Type B pancreatic cell (in vitro differentiated cells): ENCODE data around the gene CD2BP2. TPM values are rescaled to one million over a fixed set of nuclear protein-coding genes. Genes with fewer than 3 reads are reported as not detected.
"Not testable (repeated sequence)": the region's sequence is repeated elsewhere in the genome, so short reads cannot be mapped to it uniquely, and the experiment has no call there.

Source experiments
- DNase-seq: peaks from one replicate; pipeline ENCODE4 v3.0.0; 2021; ENCODE audit warnings: mixed read lengths; ENCODE audit not compliant: unreplicated experiment; ENCODE audit errors: extremely low spot score
- H3K27ac Mint-ChIP-seq: 2 replicates; pipeline ENCODE4 v1.8.0; 2021; ENCODE audit warnings: mild to moderate bottlenecking, mixed read lengths
- H3K27me3 Mint-ChIP-seq: 2 replicates; pipeline ENCODE4 v1.8.0; 2021; ENCODE audit warnings: mixed read lengths
- H3K36me3 Mint-ChIP-seq: 2 replicates; pipeline ENCODE4 v1.8.0; 2021; ENCODE audit warnings: mixed read lengths
- H3K4me1 Mint-ChIP-seq: one replicate; pipeline ENCODE4 v1.8.0; 2021; ENCODE audit warnings: mixed read lengths; ENCODE audit not compliant: unreplicated experiment
- H3K4me3 Mint-ChIP-seq: 2 replicates; pipeline ENCODE4 v1.8.0; 2021; ENCODE audit warnings: mild to moderate bottlenecking, mixed read lengths
- H3K9me3 Mint-ChIP-seq: 2 replicates; pipeline ENCODE4 v1.8.0; 2021; ENCODE audit warnings: mixed read lengths
- total RNA-seq: library from RNA; stranded (reverse); gene quantifications from 2 replicates; pipeline ENCODE4 v1.2.1, GENCODE V29; 2021; ENCODE audit warnings: low replicate concordance
- TF ChIP-seq, protein P1 (sequence below): fragments of 200-600 bp; sonication (generic); conservative IDR thresholded peaks from 2 replicates; pipeline ENCODE4 v1.5.0; 2021; ENCODE audit warnings: antibody characterized with exemption, mild to moderate bottlenecking

CD2BP2 gene
- total RNA-seq, 1 donor from 2014 or later: 64.6 TPM

DNA sequence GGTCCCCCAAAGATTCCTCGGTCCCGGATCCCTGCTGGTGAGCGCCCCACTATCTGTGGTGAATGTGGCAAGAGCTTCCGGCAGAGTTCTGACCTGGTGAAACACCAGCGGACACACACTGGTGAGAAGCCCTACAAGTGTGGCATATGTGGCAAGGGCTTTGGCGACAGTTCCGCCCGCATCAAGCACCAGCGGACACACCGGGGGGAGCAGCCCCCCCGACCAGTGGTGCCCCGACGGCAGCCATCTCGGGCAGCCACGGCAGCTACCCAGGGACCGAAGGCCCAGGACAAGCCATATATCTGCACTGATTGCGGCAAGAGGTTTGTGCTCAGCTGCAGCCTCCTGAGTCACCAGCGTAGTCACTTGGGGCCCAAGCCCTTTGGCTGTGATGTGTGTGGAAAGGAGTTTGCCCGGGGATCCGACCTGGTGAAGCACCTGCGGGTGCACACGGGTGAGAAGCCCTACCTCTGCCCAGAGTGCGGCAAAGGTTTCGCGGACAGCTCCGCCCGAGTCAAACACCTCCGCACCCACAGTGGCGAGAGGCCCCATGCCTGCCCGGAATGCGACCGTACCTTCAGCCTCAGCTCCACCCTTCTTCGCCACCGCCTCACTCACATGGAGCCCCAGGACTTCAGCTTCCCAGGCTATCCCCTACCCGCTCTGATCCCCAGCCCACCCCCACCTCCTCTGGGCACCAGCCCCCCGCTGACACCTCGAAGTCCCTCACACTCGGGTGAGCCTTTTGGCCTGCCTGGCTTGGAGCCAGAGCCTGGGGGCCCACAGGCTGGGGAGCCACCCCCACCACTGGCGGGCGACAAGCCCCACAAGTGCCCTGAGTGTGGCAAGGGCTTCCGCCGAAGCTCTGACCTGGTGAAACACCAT lies 42.9 kb upstream of the CD2BP2 start:
- DNase-seq: no peak
- no peaks in the 10 kb centered on the region for H3K27me3 Mint-ChIP-seq
- no peaks in the 10 kb centered on the region for H3K9me3 Mint-ChIP-seq
- no peak overlapping the region for H3K27ac Mint-ChIP-seq
- no peak overlapping the region for H3K4me3 Mint-ChIP-seq
- H3K36me3 Mint-ChIP-seq: peaks cover 3% of the 10 kb centered on the region
- TF ChIP-seq, protein P1, sequence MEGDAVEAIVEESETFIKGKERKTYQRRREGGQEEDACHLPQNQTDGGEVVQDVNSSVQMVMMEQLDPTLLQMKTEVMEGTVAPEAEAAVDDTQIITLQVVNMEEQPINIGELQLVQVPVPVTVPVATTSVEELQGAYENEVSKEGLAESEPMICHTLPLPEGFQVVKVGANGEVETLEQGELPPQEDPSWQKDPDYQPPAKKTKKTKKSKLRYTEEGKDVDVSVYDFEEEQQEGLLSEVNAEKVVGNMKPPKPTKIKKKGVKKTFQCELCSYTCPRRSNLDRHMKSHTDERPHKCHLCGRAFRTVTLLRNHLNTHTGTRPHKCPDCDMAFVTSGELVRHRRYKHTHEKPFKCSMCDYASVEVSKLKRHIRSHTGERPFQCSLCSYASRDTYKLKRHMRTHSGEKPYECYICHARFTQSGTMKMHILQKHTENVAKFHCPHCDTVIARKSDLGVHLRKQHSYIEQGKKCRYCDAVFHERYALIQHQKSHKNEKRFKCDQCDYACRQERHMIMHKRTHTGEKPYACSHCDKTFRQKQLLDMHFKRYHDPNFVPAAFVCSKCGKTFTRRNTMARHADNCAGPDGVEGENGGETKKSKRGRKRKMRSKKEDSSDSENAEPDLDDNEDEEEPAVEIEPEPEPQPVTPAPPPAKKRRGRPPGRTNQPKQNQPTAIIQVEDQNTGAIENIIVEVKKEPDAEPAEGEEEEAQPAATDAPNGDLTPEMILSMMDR: no peak
- peaks cover 45% of the 10 kb centered on the region for H3K4me1 Mint-ChIP-seq

GRCh38 chr16:30397056-30397455 lies 41.9 kb upstream of the CD2BP2 start:
- DNase-seq: no peak
- no peaks in the 10 kb centered on the region for H3K9me3 Mint-ChIP-seq
- no peak overlapping the region for H3K27ac Mint-ChIP-seq
- peaks cover 3% of the 10 kb centered on the region for H3K36me3 Mint-ChIP-seq
- peaks cover 45% of the 10 kb centered on the region for H3K4me1 Mint-ChIP-seq
- H3K27me3 Mint-ChIP-seq: no peaks in the 10 kb centered on the region
- peak overlapping the region; percentile 62 for H3K4me3 Mint-ChIP-seq
- TF ChIP-seq, protein P1: no peak

DNA sequence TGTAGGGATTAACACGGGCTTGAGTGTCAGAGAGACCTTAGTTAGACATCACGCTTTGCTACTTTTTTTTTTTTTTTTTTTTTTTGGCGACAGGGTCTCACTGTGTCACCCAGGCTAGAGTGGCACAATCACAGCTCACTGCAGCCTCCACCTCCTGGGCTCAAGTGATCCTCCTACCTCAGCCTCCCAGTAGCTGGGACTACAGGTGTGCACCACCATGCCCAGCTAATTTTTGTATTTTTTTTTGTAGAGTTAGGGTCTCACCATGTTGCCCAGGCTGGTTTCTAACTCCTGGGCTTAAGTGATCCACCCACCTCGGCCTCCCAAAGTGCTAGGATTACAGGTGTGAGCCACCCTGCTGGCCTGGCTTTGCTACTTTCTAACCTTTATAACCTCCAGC lies 41.5 kb upstream of the CD2BP2 start:
- not testable (repeated sequence) for H3K27ac Mint-ChIP-seq, H3K36me3 Mint-ChIP-seq, H3K27me3 Mint-ChIP-seq, H3K9me3 Mint-ChIP-seq, DNase-seq
- peaks cover 42% of the 10 kb centered on the region for H3K4me1 Mint-ChIP-seq
- H3K4me3 Mint-ChIP-seq: peak overlapping the region; percentile 62

GRCh38 chr16:30395992-30396585 lies 41.0 kb upstream of the CD2BP2 start:
- peaks cover 39% of the 10 kb centered on the region for H3K4me1 Mint-ChIP-seq
- H3K36me3 Mint-ChIP-seq: peaks cover 3% of the 10 kb centered on the region
- TF ChIP-seq, protein P1: no peak
- peak overlapping the region; percentile 86 for H3K4me3 Mint-ChIP-seq
- H3K27ac Mint-ChIP-seq: peak overlapping the region; percentile 74
- H3K9me3 Mint-ChIP-seq: no peaks in the 10 kb centered on the region
- no peak for DNase-seq
- no peaks in the 10 kb centered on the region for H3K27me3 Mint-ChIP-seq

DNA sequence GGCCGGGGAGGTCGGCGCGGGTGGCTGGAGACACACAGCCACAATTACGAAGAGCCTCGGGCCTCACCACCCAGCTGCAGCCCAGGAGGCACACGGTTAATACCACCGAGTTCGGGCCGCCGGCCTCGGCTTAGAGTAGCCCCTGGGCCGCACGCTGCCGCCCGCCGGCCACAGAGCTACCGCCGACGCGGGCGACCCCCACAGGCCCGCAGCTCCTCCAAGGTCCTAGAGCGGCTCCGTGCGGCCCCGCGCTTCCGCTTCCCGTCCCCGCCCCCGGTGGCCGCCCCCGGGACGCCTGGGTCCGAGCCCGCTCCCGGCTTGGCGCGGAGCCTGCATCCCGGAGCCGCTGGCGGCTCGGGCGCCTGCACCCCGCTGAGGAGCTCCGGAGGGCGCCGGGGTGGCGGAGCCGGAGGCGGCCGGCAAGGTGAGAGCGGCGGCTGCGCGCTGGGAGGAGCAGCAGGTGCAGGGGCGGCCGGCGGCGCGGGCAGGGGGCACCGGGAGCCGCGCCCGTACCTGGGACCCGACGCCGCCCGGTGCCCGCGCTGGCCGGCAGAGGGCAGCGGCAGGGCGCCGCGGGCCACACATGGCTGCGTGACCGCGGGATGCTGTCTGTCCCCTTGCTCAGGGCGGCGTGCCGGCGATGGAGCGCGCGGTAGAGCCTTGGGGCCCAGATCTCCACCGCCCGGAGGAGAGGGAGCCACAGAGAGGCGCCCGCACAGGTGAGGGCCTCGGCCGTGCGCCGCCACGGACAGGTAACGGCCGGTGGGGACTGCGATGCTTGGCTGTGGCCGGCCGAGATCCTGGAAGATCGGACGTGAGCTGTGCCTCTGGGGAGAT lies 40.3 kb upstream of the CD2BP2 start, which contains the start of gene ZNF48:
Gene ZNF48 (plus strand): TSS at position 266 of the 837 bp plus-strand sequence. CDS start 375 bp downstream, at position 641.
- H3K27me3 Mint-ChIP-seq: no peaks in the 10 kb centered on the region
- H3K4me1 Mint-ChIP-seq: peaks cover 35% of the 10 kb centered on the region
- peak within 1 kb of the TSS; percentile 88 for H3K4me3 Mint-ChIP-seq
- H3K27ac Mint-ChIP-seq: peak within 1 kb of the TSS; percentile 85
- TF ChIP-seq, protein P1: peak; percentile 59
- H3K36me3 Mint-ChIP-seq: peaks cover 3% of the 10 kb centered on the region
- no peaks in the 10 kb centered on the region for H3K9me3 Mint-ChIP-seq
- DNase-seq: peak; percentile 89
